BJ (cell line): ENCODE measurements around the gene MARCKSL1. TPM values are rescaled to one million over a fixed set of nuclear protein-coding genes. Genes with fewer than 3 reads are reported as not detected.

Source experiments
- CTCF ChIA-PET: fragments of 350-600 bp; formaldehyde crosslinking; extraction: SDS; loops from one replicate; lab custom pipeline; 2021; ENCODE audit warnings: antibody characterized with exemption, inconsistent platforms; lab: Yijun Ruan, JAX
- POLR2A ChIA-PET: fragments of 300-600 bp; sonication (Branson Sonifier 250); formaldehyde crosslinking; extraction: SDS; loops from one replicate; lab custom pipeline; 2021; ENCODE audit warnings: antibody characterized with exemption; lab: Charles Lee
- DNase-seq: peaks from one replicate; pipeline ENCODE4 v3.0.0-alpha.2; 2011; ENCODE audit warnings: low read depth
- H3K27me3 ChIP-seq: 2 replicates; pipeline ENCODE4 v1.6.0; 2011; ENCODE audit warnings: low read length; ENCODE audit not compliant: control insufficient read depth, insufficient read depth
- H3K36me3 ChIP-seq: 2 replicates; pipeline ENCODE4 v1.5.1; 2011; ENCODE audit warnings: low read length; ENCODE audit not compliant: control insufficient read depth, insufficient read depth
- H3K4me3 ChIP-seq: 2 replicates; pipeline ENCODE4 v1.5.1; 2011; ENCODE audit warnings: low read depth, mild to moderate bottlenecking, control low read depth, low read length
- polyA plus RNA-seq: library from polyadenylated mRNA; depleted of rRNA; stranded (reverse); fragments of >200 nt; gene quantifications from 2 replicates; pipeline ENCODE4 v1.2.3, GENCODE V29; 2011
- TF ChIP-seq, protein P1 (sequence below): IDR thresholded peaks from 2 replicates; pipeline ENCODE4 v1.5.1; 2011; ENCODE audit warnings: low read depth, mild to moderate bottlenecking, control low read depth, inconsistent platforms, low read length, moderate library complexity; ENCODE audit not compliant: insufficient read depth

MARCKSL1 gene
- polyA plus RNA-seq, 1 experiment, result 52.0 TPM

DNA sequence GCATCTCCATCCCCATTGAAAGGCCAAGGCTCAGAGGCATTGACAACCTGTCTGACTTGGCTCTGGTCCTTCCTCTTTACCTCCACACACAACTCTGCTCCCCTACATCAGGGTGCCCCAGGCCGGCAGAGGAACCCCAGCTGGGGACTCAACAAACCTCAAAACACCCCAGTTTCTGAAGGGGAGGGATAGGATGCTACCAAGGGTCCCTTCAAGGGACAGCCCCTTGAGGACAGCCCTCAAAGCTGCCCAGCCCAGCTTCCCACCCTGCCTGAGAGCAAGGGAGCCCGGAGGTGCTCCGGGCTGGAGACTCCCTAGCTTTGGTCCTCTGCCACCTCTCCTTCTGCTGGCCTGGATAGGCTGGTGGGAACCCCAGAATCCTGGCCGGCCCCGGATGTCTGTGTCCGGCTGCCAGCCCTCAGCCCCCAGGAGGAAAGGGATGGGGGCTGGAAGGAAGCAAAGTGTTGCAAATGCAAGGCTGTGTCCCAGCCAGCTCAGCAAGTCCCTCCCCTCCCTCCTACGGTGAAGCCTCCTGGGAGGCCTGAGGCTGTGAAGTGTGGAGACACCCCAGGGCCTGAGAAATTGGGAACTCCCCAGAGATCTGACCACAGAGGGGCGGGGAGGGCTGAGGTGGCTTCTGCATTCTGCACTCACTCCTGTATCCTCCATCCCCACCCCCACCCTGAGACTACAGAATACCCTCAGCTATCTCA lies 1.1 kb upstream of the MARCKSL1 start:
- no peak overlapping the region for H3K4me3 ChIP-seq
- no peak for DNase-seq
- peaks cover 5% of the 10 kb centered on the region for H3K36me3 ChIP-seq
- TF ChIP-seq, protein P1, sequence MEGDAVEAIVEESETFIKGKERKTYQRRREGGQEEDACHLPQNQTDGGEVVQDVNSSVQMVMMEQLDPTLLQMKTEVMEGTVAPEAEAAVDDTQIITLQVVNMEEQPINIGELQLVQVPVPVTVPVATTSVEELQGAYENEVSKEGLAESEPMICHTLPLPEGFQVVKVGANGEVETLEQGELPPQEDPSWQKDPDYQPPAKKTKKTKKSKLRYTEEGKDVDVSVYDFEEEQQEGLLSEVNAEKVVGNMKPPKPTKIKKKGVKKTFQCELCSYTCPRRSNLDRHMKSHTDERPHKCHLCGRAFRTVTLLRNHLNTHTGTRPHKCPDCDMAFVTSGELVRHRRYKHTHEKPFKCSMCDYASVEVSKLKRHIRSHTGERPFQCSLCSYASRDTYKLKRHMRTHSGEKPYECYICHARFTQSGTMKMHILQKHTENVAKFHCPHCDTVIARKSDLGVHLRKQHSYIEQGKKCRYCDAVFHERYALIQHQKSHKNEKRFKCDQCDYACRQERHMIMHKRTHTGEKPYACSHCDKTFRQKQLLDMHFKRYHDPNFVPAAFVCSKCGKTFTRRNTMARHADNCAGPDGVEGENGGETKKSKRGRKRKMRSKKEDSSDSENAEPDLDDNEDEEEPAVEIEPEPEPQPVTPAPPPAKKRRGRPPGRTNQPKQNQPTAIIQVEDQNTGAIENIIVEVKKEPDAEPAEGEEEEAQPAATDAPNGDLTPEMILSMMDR, result no peak
- H3K27me3 ChIP-seq, result no peaks in the 10 kb centered on the region
- ChIA-PET POLR2A (interaction anchor here (0.7 kb wide), 1 partner anchor 8 kb away, joined by 4 read pairs; no protein-coding TSS in a partner anchor), CTCF (interaction anchor here (0.9 to 2.2 kb wide), 5 partner anchors 16 to 122 kb away, joined by 3 to 8 read pairs (median 4); no protein-coding TSS in a partner anchor)

DNA sequence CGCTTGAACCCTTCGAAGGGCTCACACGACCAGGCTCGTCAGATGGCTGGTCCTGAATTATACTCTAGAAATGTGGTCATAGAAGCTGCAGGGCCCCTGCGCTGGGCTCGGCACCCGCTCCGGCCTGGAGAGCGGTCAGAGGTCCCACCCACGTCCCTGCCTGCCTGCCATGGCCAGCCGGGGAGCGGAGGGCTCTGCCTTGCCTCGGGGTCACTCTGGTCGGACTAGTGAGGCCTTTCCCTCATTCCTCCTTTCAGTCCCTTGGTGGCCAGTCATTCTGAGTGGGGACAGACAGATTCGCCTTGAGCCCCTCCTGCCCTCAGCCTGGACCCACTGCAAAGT lies 529 bp upstream of the MARCKSL1 start:
- ChIA-PET POLR2A (interaction anchor here (0.7 to 1.2 kb wide), 4 partner anchors 15 to 121 kb away, joined by 3 to 17 read pairs (median 7); no protein-coding TSS in a partner anchor), CTCF (interaction anchor here (0.9 to 2.2 kb wide), 7 partner anchors 17 to 121 kb away, joined by 3 to 8 read pairs (median 3); no protein-coding TSS in a partner anchor)
- peak overlapping the region; percentile 61 for H3K4me3 ChIP-seq

DNA sequence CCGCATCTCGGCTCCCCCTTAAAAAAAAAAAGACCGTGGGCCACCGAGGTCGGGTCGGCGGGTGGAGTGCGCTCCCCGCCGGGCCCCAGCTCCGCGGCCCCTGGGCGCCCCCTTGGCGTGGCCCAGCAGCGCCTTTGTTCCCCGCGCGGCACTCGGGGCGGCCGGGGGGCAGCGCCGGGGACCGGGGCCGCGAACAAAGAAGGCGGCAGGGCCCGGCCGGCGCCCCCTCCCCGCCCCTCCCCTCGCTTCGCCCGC lies 571 bp downstream of the MARCKSL1 start:
- Histone ChIP-seq H3K27me3 (no peaks in the 10 kb centered on the region), H3K4me3 (peak overlapping the region; percentile 61), H3K36me3 (peaks cover 12% of the 10 kb centered on the region)
- POLR2A ChIA-PET, result interaction anchor here (0.6 to 1.2 kb wide), 4 partner anchors 16 to 464 kb away, joined by 3 to 17 read pairs (median 7); no protein-coding TSS in a partner anchor
- DNase-seq, result no peak
- TF ChIP-seq, protein P1, result no peak
- CTCF ChIA-PET, result interaction anchor here (0.6 to 2.2 kb wide), 9 partner anchors 18 to 185 kb away, joined by 3 to 8 read pairs (median 5); partner anchors contain the start of gene IQCC

More for the DNA sequence above, 529 bp upstream of the MARCKSL1 start:
- Histone ChIP-seq H3K36me3 (peaks cover 9% of the 10 kb centered on the region), H3K27me3 (no peaks in the 10 kb centered on the region)
- TF ChIP-seq, protein P1, result no peak
- no peak for DNase-seq

DNA sequence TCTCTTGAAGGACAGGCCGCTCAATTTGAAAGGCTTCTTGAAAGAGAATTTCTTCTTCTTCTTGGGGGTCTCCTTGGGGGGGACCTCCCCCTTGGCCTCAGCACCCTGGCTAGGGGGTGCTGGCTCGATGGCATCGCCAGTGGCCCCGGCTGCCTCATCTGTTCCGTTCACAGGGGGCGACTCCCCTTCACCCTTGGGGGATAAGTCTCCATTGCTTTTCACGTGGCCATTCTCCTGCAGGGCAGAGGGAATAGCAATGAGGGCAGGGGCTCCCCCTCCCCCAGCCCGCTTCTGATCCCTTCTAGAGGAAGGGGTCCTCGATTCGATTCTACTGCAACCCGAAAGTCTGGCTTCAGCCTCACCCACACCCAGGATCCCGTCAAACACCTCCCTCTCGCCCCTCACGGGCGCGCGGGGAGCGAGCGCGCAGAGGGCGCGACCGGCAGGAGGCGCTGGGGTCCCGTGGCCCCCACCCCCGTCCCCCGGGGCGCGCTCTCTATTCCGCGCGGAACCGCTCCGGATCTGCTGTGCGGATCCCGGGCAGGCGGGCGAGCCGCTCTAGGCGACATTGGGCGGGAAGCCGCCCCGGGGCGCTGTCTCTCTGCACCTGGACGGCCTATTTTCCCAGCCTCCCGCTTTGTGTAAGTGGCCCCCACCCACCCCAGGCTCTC lies 1.0 kb downstream of the MARCKSL1 start:
- TF ChIP-seq, protein P1, result peak; percentile 63
- peaks cover 14% of the 10 kb centered on the region for H3K36me3 ChIP-seq
- H3K4me3 ChIP-seq, result peak overlapping the region; percentile 61
- H3K27me3 ChIP-seq, result no peaks in the 10 kb centered on the region
- CTCF ChIA-PET, result interaction anchor here (0.6 to 2.2 kb wide), 8 partner anchors 19 to 184 kb away, joined by 3 to 8 read pairs (median 6); partner anchors contain the start of gene IQCC
- POLR2A ChIA-PET, result interaction anchor here (1.2 kb wide), 2 partner anchors 16 to 119 kb away, joined by 10 to 17 read pairs; no protein-coding TSS in a partner anchor
- DNase-seq, result no peak

DNA sequence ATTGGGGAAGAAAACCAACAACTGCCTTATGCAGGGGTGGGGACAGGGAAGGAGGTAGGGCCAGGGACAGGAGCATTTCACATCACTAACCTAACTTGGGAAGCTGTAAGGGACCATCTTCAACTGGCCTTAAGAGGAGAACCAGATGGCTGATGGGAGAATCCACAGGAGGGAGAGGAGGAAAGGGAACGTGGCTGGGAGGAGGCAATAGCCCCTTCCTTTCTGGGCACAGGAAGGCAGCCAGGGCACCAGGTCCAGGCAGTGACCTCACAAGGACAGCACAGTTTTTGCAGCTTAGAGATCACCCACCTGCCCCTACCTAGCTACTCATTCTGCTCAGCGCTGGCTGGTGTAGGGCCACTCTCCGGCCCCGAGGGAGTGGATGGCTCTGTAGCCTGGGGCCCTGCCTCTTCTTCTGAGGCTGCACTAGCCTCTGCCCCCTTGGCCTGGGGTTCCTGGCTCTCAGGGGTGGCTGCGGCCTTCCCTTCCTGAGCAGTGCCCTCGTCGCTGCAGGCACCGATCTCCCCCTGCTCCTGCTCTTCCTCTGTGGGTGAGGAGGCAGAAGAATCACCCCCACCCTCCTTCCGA lies 1.7 kb downstream of the MARCKSL1 start:
- ChIA-PET CTCF (interaction anchor here (0.5 to 2.1 kb wide), 3 partner anchors 17 to 314 kb away, joined by 3 to 5 read pairs (median 4); no protein-coding TSS in a partner anchor), POLR2A (interaction anchor here (0.5 kb wide), 1 partner anchor 44 kb away, joined by 3 read pairs; no protein-coding TSS in a partner anchor)
- H3K4me3 ChIP-seq, result peak overlapping the region; percentile 61
- TF ChIP-seq, protein P1, result no peak
- H3K27me3 ChIP-seq, result no peaks in the 10 kb centered on the region
- H3K36me3 ChIP-seq, result peaks cover 16% of the 10 kb centered on the region
- DNase-seq, result no peak
